Measurements from ENCODE around the gene FBLN7.

The FBLN7 gene

DNA sequence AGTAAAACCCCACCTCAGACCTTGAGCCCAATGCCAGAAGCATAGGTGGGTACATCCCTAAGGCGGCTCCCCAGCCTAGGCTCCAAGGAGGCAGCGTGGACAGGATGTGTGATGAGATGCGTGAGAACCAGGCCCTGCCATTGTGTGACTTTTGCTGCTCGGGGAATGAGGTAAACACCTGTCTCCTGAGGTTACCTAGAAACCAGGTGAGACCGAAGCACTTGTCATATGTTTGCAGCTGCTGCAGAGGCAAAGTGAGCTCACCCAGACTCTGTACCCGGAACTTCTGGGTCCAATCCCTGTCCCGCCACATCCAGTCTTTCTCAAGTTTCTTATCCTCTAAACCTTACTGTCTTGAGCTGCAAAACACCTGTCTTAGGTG lies 3.4 kb downstream of the FBLN7 start:
- DNase-seq: no peak

DNA sequence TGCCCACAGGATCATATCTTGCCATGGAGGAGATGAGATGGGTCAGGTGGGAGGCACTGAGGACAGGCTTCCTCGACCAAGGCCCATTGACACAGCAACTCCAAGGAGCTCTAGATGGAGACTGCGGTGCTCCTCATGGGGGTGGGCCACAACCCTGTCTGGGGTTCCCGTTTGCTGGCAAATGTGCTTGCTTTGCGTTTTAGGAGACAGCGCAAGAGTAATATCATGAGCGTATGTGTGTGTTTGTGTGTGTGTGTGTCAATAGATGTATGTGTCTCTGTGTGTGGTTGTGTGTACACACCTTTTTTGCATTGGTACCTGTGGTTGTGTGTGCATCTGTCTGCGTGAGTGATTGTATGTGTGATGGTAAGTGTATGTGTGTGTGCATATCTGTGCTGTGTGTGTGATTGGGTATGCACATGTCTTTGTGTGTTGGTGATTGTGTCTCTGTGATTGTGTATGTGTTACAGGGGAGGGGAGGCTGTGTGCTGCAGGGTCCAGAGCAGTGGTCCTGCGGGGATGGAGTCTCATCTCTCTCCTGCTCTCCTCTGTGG lies 4.4 kb downstream of the FBLN7 start:
- no peak for DNase-seq

DNA sequence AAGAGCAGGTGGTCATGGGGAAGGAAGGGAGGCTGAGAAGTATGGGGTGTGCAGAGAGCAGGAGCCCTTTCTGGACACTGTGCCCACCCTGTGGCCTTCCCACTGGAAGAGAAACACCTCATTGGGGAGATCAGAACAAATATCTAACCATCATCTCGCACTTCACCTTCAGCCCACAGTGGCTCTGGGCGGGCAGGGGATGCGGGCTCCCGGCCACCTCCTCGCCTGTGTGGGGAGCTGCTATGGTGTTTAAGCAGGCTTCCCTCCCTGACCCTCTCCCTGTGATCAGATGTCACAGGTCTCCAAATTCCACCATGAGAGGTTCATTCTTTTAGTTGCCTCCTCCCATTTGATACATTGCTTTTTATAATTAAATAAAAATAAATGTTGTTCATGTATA lies 5.0 kb downstream of the FBLN7 start:
- no peak for DNase-seq

DNA sequence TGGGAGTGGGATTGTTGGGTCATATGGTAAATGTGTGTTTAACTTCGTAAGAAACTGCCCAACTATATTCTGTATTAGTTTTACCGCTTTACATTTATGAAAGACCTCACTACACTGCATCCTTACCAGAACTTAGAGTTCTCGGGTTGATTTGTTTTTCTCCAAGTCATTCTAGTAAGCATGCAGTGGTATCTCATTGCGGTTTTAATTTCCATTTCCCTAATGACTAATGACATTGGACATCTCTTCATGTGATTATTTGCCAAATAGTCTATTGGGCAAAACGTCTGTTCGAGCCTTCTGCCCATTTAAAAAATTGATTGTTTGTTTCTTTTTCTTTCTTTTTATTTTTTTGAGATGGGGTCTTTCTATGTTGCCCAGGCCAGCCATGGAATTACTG lies 6.8 kb downstream of the FBLN7 start:
- DNase-seq: no peak

DNA sequence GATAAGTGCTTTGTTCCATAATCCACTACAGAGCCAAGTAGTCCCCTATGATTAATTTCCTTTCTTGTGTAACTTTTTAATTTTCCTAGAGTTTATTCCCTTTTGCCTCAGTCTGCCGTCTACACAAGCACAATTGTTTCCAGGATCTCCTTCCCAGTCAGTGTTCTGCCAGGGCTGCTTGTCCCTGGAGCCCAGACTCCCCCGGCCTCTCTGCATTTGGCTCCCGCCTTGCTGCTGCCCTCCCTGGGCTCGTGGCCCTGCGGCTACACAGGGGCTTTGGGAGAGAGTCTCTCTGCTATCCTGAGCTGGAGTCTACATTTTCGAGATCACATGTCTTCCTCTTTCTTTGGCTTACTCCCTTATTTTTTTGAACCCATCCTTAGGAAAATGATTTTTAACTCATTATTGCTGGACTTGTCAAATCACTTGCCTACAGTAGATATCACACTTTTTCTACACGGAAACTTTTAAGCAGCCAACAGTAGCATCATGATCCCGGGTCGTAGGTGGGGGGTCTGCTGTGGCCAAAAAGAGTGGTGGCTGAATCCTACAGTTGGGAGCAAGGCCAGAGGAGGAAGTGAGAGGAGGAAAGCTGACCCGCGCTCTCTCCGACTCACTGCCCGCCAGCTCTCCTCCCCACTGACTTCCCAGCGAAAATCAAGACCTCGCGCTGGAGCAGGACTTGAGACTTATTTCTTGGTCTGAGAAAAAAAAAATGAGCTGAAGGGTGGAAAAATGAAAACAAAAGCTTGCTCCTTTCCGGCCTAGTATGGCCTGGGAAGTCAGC lies 9.4 kb downstream of the FBLN7 start:
- DNase-seq: no peak

DNA sequence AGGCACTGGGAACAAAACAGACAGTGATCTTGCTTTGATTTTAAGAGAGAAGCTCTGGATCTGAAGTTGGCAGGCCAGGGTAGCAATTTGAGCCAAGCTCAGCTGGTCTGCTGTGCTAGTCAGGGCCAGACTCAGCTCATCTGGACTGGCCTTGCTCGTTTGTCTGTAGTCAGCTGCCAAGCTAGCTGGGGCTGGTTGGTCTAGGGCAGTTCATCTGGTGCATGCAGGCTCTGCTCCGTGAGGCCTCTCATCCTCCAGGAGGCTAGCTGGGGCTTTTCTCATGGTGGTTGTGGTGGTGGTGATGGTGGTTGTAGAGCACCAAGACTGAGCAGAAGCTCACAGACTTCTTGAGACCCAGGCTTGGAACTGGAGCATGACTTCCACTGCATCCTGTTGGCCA lies 10.3 kb downstream of the FBLN7 start:
- no peak for DNase-seq

DNA sequence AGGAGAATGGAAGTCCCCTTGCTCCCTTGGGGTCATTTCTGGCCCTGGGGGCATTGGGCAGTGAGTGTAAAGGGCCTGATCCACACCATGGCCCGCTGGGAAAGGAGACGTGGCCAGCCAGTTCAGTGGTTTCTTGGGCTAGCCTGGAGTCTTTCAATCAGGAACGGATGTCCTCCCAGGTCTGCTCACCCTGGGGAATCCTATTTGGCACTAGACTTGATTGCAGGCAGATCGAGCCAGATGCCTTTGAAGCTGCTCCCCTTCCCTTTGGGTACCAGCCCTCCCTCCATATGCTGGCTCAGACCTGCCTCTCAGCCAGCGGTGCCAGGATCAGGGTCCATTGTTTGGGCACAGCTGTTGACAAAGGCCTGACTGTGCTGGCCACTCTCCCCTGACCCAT lies 11.0 kb downstream of the FBLN7 start:
- DNase-seq: no peak

DNA sequence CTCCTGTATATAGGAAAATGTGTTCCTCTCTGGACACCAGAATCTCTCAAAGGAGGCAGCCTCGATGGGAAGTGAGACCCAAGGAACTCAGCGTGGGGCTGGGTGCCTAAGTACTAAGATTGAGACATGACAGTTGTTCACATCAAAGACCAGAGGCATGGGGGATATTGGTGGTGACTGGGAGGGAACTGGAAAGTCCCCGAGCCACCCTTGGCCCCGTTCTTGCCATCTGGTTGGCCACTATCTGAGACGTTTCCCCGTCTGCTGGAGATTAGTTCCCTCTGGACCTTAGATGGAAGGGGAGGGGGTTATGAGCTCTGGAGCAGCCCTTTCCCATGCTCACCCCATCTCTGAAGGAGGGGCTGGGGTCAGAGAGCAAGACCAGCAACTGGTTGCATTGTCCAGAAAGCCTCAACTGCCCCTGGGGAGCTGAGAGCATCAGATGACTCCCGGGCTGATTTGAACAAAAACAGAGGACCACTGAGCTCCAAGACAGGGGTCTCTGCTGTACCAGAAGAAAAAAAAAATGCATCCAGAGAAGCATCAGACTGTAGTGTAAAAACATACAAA lies 11.8 kb downstream of the FBLN7 start:
- no peak for DNase-seq

DNA sequence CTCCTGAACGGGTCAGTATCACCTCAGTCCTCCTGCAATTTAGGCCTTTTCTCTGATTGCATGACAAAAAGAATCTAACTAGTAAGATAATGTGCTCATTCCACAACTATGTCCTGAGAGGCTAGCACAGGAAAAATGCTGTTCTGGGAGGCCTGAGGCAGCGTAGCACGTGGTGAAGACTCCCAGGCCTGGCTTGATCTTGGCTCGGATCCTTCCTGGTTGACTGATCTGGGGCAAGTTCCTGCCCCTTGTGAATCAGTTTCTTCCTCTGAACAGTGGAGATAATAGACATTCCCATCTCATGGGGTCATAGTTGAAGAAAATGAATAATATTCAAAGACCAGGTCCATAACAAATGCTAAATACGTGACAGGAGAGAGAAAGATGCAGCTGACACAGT lies 12.3 kb downstream of the FBLN7 start:
- no peak for DNase-seq

DNA sequence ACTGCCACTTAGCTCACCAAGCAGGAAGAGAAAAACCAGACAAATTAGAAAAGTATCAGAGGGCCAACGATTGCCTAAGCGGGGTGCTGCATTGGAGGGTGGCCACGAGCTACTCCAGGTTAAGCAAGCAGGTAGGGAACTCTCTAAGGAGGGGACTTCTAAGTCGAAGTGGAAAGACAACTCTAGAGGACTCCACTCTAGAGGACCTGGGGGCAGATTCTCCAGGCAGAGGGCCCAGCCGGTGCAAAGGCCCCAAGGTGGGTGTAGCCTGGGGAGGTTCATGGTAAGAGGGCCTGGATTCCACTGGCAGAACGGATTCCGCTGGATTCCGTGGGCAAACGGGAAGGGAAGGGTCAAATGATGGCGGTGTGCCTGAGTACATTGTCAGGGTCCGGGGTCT lies 12.7 kb downstream of the FBLN7 start:
- no peak for DNase-seq

DNA sequence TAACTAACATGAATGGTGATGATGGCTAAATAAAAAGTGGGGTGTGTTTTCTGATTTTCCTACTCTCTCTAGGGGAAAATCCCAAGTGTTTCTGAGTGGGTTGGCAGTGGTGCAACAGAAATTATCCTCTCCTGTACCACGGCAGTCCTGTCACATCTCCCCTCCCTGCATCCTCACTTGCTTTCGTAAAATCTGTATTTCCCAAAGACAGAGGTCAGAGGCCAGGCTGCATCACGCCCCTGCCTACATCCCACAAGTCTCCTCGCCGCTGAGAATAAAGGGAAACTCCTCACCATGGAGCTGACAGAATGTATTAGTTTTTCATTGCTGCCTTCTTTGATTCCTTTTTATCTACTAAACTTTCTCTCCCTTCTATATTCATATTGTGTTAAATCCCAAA lies 13.1 kb downstream of the FBLN7 start:
- DNase-seq: no peak

DNA sequence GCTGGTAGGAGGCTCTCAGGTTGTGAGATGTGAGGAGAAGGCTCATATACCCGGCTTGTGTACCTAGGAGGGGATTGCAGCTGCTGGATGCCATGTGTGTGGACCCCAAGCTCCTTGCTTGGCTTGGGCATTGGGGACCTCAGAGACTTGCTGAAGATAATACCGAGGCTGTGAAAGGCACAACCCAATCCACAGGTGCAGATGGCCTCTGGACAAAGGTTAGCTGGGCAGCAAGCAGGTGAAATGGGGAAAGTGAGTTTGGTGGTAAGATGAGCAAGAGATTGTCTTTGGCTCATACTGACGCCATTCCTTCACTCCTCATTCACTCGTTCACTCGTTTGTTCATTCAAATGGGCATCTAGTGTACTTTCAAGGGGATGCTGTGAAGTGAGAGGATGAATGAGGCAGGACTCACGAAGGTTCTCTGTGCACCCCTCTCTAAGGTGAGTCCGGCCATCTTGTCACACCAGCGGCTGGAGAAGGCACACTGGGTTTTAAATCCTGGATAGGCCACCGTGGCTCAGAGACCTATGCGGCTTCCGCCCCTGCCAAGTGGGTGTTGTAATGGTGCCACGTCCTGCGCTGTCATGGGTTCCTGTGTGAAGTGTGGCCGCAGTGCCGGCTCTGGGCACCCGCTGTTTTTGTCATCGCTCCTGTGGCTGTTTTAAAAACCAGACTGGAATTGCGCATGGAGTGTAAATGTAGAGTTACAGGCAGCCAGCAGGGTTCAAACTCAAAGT lies 13.7 kb downstream of the FBLN7 start:
- DNase-seq: no peak

DNA sequence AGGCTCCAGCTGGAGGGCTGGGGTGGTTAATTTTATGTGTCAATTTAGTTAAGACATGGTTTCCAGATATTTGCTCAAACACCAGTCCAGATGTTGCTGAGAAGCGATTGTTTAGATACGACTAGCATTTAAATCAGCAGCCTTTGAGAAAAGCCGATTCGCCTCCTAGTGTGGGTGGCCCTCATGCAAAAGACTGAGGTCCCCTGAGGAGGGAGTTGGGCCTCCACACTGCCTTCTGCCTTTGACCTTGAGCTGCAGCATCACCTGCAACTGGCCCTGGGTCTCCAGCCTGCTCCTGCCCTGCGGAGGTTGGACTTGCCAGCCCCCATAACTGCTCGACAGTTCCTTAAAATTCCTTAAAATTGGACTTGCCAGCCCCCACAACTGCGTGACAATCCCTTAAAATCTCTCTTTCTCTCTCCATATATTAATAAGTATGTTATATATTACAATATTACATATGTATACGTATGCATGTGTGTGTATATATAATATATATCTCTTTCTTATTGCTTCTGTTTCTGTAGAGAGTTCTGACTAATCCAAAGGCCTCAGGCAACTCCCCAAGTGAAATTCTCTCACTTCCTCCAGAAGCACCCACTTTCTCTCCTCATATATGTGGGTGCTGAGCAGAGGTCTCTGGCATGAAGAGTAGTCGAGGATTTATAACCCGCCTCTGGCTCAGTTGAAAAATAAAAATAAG lies 14.4 kb downstream of the FBLN7 start:
- DNase-seq: no peak

DNA sequence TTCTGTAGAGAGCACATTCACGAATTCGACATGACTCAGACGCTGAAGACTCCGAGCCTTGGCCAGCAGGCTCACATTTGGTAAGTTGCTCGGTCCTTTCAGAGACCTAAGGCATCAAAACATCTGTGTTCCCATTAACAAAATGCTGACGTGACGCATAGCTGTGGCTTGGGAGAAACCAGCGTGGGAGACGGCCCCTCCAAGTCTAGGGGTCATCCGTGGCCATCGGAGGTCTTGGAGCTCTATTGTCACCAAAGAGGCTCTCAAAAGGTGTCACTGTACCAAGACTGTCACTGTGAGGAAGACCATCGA lies 14.9 kb downstream of the FBLN7 start:
- DNase-seq: no peak

DNA sequence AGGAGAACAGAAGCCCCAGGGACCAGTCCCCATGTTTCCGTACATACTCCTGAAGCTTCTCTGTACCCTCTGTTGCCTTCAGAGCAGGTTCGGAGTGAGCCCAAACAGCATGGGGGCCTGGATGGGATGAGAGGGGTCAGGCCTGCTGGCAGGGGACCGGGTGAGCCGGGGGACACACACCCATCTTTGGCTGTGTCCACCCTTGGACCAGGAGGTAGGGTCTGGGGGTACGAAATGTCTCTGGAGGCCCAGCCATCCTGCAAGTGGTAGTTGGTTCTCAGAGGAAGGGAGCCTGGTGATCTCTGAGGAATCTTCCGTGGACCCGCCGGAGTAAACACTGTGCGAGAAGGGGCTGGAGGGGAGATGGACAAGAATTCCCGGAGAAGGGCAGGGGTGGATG lies 15.3 kb downstream of the FBLN7 start:
- no peak for DNase-seq

DNA sequence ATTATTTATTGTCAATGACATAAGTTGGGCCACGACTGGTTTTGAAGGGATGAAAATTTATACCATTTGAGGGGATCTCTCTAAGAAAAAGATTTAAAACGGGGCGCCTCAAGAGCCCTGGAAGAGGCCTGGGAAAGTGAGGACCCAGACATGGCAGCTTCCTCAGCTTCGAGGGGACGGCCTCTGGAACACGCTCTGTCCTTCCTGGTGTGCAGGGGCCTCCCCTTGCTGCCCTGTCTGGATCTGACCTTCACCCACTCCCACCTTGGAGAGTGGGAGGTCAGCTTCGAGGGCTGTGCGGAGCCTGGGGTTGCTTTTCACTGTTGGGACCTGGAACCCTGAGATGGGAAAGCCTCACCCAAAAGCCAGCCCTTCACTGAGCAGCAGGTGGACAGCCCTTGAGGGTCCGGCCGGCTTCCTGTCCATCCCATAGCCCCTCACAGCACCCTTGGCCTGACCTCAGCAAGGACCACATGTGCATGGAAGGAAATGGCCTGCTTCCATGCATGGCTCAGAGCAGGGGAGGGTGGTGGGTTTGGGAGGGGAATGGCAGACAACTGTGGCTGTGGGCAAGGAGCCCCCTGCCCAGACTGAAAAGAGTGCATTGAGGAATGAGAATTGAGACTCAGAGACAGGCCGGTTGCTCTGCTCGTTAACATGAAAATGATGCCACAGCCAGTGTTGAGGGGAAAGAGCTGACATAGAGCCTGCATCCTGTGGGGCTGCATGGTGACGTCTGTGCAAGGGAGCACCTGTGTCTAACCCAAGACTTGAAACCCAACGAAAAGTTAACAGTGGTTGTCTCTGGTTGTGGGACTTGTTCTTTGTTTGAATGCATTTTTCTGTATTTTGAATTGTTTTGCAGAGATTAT lies 16.3 kb downstream of the FBLN7 start:
- no peak for DNase-seq

DNA sequence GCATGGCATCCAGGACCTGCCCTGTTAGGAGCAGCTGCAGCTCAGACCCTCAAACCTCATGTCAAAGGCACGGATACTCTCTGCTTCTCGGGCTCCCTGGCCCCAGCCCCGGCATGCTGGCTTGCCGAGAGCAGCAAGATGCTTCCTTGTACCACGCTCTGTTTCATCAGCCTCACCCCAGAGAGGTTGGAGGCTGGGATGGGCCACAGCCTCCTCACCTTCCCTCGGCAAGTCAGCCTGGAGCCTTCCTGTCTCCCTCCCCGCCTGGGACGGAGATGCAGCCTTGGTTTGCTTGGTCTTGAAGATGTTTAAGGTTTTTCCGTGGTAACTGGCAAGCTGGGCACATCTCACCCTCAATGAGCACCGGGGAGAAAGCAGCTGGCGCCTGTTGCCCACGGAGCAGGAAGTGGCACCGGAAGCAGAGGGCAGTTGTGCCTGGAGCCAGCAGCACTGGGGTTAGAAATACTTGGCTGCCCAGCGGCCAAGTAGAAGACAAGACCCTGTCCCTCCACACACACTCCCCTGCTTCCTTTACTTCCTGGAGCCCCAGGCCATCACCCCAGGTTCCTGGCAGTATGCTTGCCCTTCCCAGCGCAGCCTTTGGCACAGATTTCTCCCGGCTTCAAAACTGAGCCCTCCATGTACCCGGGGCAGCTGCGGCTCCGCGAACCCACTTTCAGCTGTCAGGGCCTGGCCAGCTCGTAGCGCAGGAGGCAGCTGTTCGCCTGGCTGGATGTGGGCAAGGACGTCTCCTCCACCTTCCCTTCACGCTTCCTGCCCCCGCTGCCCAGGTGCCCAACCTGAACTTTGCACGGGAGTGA lies 17.4 kb downstream of the FBLN7 start:
- DNase-seq: peak; percentile 36

DNA sequence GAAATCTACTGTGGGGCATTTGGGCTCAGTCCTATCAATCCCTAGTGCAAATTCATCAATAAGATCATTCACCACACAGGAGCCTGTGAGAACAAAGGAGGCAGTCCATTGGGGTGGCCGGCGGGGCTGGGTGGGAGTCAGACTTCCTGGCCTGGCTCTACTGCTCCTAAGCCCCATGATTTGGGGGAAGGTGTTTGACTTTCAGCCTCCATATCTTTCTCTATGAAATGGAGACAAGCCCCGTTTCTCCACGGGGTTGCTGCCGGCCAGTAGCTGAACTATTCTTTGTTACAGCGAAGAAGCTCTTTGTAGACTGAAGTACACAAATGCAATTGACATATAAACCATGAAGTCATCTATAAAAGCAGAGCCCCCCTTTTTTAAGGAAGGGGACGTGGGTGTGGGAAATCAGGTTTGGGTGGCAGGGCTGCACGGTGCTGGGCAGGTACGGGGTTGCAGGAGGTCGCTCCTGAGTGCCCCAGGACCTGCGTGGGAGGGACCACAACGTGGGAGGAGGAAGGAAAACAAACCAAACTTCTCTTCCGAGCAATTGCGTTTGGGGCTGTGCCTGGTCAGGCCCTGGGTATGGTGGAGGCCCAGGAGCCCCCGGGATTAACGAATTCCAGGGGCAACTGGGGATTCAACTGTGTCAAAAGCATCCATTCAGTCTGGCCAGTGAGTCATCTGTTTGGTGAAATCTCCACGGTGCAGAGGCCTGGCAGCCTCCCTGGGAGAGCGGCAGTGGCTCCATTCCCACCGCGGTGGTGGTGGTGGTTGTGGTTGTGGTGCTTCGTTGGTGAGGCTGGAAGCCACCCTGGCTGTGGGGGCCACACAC lies 18.2 kb downstream of the FBLN7 start:
- DNase-seq: peak; percentile 38

DNA sequence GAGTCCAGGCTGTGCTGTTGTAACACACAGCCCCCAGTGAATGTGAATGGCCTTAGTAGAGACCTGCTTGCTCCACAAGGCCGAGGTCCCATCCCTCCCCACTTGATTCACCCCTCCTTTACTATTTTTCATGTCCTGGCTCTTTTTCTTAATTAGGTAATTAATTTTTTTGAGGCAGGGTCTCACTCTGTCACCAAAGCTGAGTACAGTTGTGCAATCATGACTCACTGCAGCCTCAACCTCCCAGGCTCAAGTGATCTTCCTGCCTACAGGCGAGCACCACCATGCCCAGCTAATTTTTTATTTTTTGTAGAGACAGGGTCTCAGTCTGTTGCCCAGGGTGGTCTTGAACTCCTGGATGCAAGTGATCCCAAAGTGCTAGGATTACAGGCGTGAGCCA lies 19.3 kb downstream of the FBLN7 start:
- no peak for DNase-seq

DNA sequence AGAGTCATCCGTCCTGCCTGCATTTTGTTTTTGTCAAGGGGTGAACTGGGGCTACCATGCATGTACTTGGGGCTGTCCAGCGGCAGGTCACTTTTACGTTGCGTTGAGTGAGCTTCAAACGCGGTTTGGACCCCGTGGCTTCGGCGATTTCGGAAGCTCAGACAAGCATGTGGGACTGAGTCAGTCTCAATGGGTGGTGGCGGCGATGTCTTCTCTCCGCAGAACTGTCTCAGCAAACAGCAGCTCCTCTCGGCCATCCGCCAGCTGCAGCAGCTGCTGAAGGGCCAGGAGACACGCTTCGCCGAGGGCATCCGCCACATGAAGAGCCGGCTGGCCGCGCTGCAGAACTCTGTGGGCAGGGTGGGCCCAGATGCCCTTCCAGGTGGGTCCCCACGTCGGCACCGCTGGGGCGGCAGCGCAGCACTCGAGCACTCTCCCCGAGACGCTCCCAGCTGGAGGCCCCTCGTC lies 21.3 kb downstream of the FBLN7 start:
- no peak for DNase-seq

All from stimulated activated CD4-positive, alpha-beta T cell treated with anti-CD3 and anti-CD28 coated beads, Interleukin-4, amount 100 ng/mL, for 24 hours (primary cell).